ENCODE measurements around the gene KCNJ12.

- TF ChIP-seq CTCF (IDR thresholded peaks at IDR 0.05): no peak
- TF ChIP-seq ZFX (IDR thresholded peaks at IDR 0.05; ENCODE audit: borderline replicate concordance): no peak
Observed at GRCh38 chr17:21387616-21388015, 11.5 kb downstream of the KCNJ12 start.

All from 22Rv1 (cell line).